ENCODE results near the gene MED13L. TPM values are rescaled to one million over a fixed set of nuclear protein-coding genes. Genes with fewer than 3 reads are reported as not detected.

MED13L gene
- total RNA-seq, 1 donor from 2014 or later = 117 TPM

DNA sequence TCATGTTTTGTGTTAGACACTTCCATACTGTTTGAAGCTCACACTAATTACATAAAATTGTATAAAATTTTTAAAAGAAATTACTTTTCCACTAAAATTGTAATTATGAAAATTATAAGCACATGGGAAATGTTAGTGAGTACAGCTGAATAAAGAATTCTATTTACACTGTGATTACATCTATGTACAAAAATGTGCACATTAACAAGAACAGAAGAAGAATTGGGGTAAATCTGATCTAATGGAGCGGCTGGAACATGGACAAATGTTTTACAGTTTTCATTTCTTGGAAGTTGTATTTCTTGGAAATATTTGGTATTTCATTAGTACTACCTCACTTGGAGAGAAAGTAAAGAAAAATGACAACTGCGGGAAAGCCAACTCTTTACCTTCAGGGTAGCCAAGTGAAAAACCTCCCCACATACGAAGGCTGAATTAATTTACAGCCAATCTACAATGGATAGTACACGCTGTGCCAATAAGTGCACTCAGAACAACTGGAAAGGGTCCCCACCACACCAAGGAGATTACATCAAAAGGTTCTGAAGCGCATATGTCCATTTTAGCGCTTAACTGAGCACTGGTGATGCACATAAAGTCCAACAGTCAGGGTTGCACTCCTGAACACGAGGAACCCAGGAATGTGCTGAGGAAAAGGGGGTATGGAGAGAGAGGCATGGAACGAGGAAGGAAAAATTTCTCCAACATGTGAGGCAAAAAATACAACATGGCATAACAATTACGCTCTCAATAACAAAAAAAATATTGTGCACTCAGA, 17.5 kb downstream of the MED13L start:
- intact Hi-C loops (cut with DNase I) = no loop called here
- Histone ChIP-seq H3K4me1 (peaks cover 4 to 34% of the 10 kb centered on the region in 2 donors), H3K4me3 (no peak overlapping the region), H3K27me3 (no peaks in the 10 kb centered on the region), H3K36me3 (no peaks in the 10 kb centered on the region), H3K9me3 (no peaks in the 10 kb centered on the region), H3K27ac (peak overlapping the region in 1 of 2 donors; percentile 17)
- TF ChIP-seq, protein P1, sequence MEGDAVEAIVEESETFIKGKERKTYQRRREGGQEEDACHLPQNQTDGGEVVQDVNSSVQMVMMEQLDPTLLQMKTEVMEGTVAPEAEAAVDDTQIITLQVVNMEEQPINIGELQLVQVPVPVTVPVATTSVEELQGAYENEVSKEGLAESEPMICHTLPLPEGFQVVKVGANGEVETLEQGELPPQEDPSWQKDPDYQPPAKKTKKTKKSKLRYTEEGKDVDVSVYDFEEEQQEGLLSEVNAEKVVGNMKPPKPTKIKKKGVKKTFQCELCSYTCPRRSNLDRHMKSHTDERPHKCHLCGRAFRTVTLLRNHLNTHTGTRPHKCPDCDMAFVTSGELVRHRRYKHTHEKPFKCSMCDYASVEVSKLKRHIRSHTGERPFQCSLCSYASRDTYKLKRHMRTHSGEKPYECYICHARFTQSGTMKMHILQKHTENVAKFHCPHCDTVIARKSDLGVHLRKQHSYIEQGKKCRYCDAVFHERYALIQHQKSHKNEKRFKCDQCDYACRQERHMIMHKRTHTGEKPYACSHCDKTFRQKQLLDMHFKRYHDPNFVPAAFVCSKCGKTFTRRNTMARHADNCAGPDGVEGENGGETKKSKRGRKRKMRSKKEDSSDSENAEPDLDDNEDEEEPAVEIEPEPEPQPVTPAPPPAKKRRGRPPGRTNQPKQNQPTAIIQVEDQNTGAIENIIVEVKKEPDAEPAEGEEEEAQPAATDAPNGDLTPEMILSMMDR (IDR thresholded peaks at IDR 0.05) = no peak
- no peak for DNase-seq (ENCODE audit: low spot score in 2 of 2)

DNA sequence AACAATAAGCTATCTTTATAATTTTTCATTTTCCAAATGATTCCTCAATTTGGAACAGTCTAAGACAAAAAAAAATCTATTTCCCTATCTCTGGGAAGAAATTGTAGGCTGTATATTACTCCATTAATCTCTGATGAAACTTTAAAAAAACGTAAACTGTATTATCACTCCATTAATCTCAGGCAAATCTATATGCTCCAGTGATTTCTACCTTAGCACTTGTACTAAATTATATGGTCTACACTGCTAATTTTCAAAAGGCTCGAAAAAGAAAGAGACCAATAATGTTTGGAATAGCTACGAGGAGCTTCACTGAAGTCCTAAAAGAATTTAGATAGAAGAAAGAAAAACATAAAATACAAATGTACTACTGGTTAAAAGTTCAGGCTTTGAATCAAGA, 19.7 kb downstream of the MED13L start:
- no peak overlapping the region for H3K27ac ChIP-seq
- peaks cover 0 to 25% of the 10 kb centered on the region in 2 donors for H3K4me1 ChIP-seq

DNA sequence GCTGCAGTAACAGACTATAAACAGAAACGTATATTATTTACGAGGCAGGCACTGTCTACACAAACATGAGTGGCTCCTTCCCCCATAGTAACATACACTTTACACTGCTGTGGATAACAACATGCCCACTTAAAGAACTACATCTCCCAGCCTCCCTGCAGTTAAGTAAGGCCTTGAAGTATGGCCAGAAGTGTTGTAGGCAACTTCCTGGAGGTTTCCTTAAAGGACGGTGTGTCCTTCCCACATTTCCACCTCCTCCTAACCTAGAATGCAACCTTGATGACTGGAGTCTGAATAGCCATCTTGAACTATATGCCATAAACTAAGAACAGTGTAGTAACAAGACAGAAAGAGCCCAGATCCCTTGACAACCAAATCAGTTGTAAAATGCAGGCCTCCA, 20.3 kb downstream of the MED13L start:
- Histone ChIP-seq H3K27me3 (no peaks in the 10 kb centered on the region), H3K36me3 (no peaks in the 10 kb centered on the region), H3K27ac (no peak overlapping the region), H3K4me3 (no peak overlapping the region), H3K9me3 (no peaks in the 10 kb centered on the region), H3K4me1 (peaks cover 0 to 25% of the 10 kb centered on the region in 2 donors)
- no peak for DNase-seq (ENCODE audit: low spot score in 2 of 2)
- TF ChIP-seq, protein P1 (IDR thresholded peaks at IDR 0.05) = no peak
- intact Hi-C loops (cut with DNase I) = no loop called here

More for the DNA sequence above, 19.7 kb downstream of the MED13L start:
- Histone ChIP-seq H3K36me3 (no peaks in the 10 kb centered on the region), H3K9me3 (no peaks in the 10 kb centered on the region), H3K27me3 (no peaks in the 10 kb centered on the region), H3K4me3 (no peak overlapping the region)
- TF ChIP-seq, protein P1 (IDR thresholded peaks at IDR 0.05) = no peak
- intact Hi-C loops (cut with DNase I) = no loop called here
- DNase-seq (ENCODE audit: low spot score in 2 of 2) = no peak

DNA sequence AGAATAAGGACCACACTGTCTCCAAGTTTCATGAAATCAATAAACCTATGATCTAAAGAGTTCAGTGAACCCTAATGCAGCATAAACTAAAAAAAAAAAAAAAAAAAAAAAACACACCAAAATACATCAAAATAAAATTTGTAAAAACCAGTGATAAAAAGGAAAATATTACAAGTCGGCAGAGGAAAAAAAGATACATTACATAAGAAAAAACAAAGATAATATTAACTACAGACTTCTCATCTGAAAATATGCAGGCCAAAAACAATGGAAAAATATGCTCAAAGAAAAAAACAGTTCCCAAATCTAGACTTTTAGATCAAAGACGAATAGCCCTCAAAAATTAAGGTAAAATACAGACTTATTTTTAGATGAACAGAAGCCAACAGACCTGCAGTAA, 27.6 kb downstream of the MED13L start:
- peaks cover 7 to 22% of the 10 kb centered on the region in 2 donors for H3K4me1 ChIP-seq
- H3K27ac ChIP-seq = no peak overlapping the region
- H3K9me3 ChIP-seq = peaks cover 0 to 21% of the 10 kb centered on the region in 2 donors
- intact Hi-C loops (cut with DNase I) = no loop called here
- no peaks in the 10 kb centered on the region for H3K27me3 ChIP-seq
- no peak overlapping the region for H3K4me3 ChIP-seq
- DNase-seq (ENCODE audit: low spot score in 2 of 2) = no peak
- no peaks in the 10 kb centered on the region for H3K36me3 ChIP-seq
- TF ChIP-seq, protein P1 (IDR thresholded peaks at IDR 0.05) = no peak

DNA sequence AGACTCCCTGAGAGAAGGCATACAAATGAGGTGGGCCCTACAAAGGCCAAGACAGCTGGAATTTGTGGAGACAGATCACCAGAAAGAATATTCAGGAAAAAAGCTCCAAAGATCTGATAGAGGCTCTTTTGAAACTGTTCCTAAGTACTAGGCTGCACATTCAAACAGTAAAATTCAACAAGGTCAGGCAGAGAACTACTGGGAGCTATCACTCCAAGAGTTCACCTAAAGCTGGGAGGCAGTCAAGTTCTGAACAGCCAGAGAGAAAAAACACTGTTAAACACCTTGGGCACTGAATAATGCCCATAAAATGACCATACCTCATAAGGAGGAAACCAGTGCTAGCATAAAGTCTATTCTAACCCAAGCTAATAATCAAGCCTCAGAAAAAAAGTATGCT, 28.6 kb downstream of the MED13L start:
- TF ChIP-seq, protein P1 (IDR thresholded peaks at IDR 0.05) = no peak
- intact Hi-C loops (cut with DNase I) = no loop called here
- no peaks in the 10 kb centered on the region for H3K27me3 ChIP-seq
- peaks cover 7 to 24% of the 10 kb centered on the region in 2 donors for H3K4me1 ChIP-seq
- H3K27ac ChIP-seq = no peak overlapping the region
- H3K36me3 ChIP-seq = no peaks in the 10 kb centered on the region
- peaks cover 0 to 21% of the 10 kb centered on the region in 2 donors for H3K9me3 ChIP-seq
- DNase-seq (ENCODE audit: low spot score in 2 of 2) = no peak
- no peak overlapping the region for H3K4me3 ChIP-seq

Measured in ascending aorta (tissue), 2 donors.